Right renal cortex interstitium (tissue), 3 donors: ENCODE data around the gene TMEM42. TPM values are rescaled to one million over a fixed set of nuclear protein-coding genes. Genes with fewer than 3 reads are reported as not detected.

Source experiments
- DNase-seq, 3 donors: peaks; one replicate each; pipeline ENCODE4 v3.0.0-alpha.2; 2013; ENCODE audit warnings: low read depth in 3 of 3, low spot score in 2 of 3
- polyA plus RNA-seq, 3 donors: library from polyadenylated mRNA; unstranded; fragments of 120-200 nt; gene quantifications; one replicate each; pipeline ENCODE4 v1.2.1, GENCODE V29; 2013; ENCODE audit not compliant: insufficient read length in 3 of 3

The TMEM42 gene
- polyA plus RNA-seq, 3 donors: 27.6 to 30.9 (median 30.1) TPM

GRCh38 chr3:44870375-44871061, 8.8 kb downstream of the TMEM42 start:
- no peak for DNase-seq

- no peak for DNase-seq
Observed at GRCh38 chr3:44874308-44874707, 12.6 kb downstream of the TMEM42 start, which contains the start of gene TGM4. TSS of gene TGM4 (plus strand) at chr3:44874608. CDS start at chr3:44874679, 71 bp downstream.

GRCh38 chr3:44875596-44875995, 13.9 kb downstream of the TMEM42 start:
- no peak for DNase-seq

DNA sequence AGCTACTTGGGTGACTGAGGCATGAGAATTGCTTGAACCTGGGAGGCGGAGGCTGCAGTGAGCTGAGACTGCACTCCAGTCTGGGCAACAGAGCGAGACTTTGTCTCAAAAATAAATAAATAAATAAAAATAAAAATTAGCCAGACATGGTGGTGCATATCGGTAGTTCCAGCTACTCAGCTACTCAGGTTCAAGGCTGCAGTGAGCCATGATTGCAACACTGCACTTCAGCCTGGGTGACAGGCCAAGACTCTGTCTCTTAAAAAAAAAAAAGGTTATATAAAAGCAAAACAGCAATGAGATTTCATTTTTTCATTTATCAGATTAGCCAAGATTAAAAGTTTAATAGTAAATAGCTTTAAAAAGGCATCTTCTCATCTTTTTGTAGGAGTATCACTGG, 15.6 kb downstream of the TMEM42 start:
- no peak for DNase-seq

- DNase-seq: no peak
Observed at GRCh38 chr3:44880284-44880683, 18.6 kb downstream of the TMEM42 start.

DNA sequence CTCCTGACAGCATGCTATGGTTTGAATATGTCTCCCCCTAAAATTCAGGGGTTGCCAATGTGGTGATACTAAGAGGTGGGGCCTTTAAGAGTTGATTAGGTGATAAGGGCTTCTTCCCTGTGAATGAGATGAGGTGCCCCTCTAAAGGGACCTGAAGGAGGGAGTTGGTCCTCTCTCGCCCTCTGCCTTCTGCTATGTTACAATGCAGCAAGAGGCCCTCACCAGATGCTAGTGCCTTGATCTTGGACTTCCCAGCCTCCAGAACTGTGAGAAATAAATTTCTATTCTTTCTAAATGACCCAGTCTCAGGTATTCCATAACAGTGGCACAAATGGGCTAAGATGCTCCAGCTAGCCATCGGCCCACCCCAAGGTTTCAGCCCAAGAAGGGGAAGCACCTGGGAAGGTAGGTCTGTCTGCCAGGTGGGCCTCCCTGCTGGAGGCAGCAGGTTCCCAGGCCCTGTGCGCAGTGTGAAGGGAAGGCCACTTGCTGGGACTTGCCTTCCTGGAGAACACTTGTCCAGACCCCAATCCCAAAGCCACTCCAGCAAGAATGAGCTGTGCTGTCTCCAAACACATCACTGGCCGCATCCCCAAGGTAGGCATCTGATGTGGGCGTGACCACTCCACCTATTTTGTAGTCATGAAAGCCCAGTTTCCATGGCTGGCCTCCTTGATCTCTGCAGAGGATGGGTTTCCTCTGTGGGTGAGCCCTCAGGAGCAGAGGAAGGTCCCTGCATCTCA, 21.7 kb downstream of the TMEM42 start:
- DNase-seq: no peak

DNA sequence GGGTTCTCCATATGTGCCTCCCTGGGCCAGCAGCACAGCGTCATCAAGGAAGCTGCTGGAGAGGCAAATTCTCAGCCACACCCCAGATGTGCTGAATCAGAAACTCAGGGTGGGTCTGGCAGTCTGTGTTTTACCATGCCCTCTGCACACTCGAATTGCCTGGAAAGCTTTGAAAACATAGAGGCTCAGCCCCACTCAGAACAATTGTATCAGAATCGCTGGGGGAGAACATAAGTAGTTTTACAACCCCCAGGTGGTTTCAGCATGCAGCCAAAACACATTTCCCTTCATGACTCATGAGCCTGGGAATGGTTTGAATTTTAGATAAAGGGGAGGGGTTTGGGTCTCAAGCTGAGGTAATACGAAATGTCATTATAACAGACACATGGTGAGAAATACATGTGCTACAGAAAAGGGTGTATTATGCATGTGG, 22.3 kb downstream of the TMEM42 start:
- DNase-seq: no peak

GRCh38 chr3:44885618-44886017, 23.9 kb downstream of the TMEM42 start:
- DNase-seq: no peak

GRCh38 chr3:44886561-44886960, 24.8 kb downstream of the TMEM42 start:
- DNase-seq: no peak

- DNase-seq: no peak
Observed at GRCh38 chr3:44887101-44887500, 25.4 kb downstream of the TMEM42 start.

GRCh38 chr3:44890258-44890657, 28.5 kb downstream of the TMEM42 start:
- no peak for DNase-seq

DNA sequence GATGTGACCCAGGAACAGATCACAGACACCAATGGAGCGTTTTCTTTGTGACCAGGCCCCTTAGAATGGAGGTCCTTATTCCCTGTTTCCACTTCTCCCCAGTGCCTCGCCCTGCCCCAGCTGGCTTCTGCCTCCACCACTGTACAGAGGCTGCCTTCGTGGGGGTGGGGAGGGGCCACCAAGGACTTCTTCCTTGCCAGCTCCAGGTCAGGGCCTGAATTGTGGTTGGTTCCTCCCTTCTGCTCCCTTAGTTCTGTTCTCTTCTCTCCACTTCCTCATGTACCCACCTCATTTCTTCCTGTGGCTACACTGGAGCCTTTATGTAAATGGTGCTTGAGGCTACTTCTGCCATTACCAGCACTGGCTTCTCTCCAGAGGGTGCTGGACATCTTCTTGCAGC, 29.1 kb downstream of the TMEM42 start:
- DNase-seq: no peak

GRCh38 chr3:44892689-44893088, 31.0 kb downstream of the TMEM42 start:
- no peak for DNase-seq

- no peak for DNase-seq
Observed at GRCh38 chr3:44893097-44893496, 31.4 kb downstream of the TMEM42 start.

DNA sequence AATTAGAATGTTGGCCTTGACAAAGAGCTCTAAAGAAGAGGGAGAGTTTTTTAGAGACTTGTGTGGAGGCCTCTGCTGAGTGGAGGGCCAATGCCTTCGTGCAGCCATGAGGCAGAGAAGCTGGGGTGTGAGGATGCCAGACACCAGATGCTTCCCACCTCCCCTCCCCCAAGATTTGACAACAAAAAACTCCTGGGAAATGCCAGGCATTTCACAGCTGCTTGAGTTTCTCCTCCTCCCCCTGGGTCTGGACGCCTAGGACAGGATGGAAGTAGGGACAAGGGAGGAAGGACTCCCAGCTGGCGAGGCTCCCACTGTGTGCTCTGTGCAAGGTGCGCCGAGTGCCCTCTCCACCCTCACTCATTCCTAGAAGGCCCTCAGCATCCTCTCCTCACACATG, 32.8 kb downstream of the TMEM42 start:
- no peak for DNase-seq

GRCh38 chr3:44896440-44896839, 34.7 kb downstream of the TMEM42 start:
- no peak for DNase-seq

DNA sequence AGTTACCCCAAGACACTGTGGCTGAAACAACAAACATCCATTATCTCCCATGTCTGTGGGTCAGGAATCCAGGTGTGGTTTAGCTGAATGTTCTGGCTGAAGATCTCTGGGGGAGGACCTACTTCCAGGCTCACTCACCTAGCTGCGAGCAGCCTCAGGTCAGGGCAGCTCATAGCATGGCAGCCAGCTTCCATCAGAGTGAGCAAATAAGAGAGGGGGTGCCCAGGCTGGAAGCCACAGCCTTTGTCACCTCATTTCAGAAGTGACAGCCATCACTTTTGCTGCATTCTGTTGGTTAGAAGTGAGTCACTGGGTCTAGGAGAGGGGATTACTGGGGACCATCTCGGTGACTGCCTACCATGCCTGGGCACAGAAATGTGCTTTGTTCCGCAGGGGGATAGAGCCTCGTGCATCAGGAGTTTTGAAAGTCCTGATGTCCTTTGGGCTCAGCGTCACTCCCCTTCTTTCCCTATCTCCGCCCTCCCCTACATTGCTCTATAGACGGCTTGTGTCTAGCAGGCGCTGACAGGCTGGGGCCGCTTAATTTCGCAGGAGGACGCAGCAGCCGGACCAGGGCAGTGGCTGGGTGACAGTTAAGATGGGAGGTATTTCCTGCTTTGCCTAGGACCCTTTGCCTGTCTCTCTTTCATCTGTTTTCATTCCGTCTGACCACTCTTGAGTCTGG, 38.1 kb downstream of the TMEM42 start:
- DNase-seq: no peak

- no peak for DNase-seq
Observed at GRCh38 chr3:44902628-44903027, 40.9 kb downstream of the TMEM42 start.

DNA sequence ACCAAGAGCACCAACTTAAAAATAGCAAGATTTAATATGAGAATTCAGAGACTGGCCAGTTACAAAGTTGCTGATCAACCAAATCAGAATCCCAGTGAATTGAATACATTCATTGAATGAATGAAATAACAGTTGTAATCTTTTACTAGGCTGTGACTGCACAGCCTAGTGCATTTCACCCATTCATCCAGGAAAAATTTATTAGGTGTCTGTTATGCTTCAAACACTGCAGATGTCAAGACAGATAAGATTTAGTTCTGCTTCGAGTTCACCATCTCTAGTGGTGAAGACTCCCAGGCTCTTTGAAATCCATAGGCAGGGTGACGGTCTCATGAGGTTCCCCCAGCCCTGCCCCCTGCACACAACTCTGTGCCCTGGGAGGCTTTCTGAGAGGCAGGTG, 41.6 kb downstream of the TMEM42 start:
- no peak for DNase-seq

DNA sequence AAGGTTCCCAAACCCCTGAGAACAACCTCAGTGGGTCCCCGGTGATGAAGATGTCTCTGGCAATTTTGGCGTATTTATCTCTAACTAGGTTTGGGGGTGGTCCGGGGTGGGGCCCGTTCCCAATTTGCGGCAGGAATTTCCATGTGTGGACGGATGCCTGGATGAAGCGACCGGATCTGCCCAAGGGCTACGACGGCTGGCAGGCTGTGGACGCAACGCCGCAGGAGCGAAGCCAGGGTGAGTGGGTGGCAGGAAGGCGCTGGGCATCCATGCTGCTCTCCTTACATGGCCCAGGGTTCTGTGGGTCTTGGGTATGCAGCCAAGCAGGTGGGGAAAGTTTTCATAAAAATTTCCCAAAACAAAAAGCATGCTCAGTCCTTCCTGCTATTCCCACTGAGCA, 42.0 kb downstream of the TMEM42 start:
- DNase-seq: no peak

DNA sequence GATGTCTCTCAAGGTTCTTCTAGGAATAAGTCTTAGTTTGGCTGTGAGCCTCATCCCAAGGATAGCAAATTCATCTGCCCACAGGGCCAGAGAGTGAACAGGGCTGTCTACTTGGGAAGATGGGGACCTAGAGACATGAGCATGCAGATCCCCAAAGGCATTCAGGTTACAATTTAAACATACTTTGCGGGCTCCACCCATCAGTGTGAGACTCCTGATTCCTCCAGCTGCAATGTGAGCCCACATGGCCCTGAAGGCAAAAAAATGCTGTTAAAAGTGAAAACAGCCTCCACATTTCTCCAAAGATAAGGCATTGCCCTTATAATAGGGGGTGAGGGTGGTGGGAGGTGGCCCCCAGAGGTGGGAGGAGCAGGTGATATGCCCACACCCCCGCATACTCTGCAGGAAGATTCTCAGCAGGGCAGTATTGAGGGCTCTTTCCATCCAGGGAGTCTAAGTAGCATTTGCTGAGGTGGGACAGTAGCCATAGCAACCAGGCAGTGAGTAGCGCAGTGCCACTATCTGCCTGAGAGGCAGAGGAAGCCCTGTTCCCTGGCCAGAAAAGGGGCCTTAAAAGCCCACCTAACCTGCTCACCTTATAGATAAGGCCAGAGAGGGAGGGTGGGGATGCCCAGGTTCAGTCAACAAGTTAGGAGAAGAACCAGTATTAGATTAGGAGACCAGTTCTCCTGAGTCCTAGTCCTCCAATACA, 43.9 kb downstream of the TMEM42 start:
- no peak for DNase-seq
